SK-N-SH (cell line): Measurements from ENCODE around the gene EP400. TPM values are rescaled to one million over a fixed set of nuclear protein-coding genes. Genes with fewer than 3 reads are reported as not detected.

ENCODE experiments used
- CTCF ChIA-PET: fragments of 300-600, 350-600 bp; formaldehyde crosslinking; extraction: SDS; loops from one replicate; lab custom pipeline; 2021; lab: Yijun Ruan, JAX
- POLR2A ChIA-PET: fragments of 350-600 bp; sonication (Branson Sonifier 250); formaldehyde crosslinking; extraction: SDS; loops from one replicate; lab custom pipeline; 2020; ENCODE audit warnings: antibody characterized with exemption, inconsistent platforms; lab: Yijun Ruan, JAX
- DNase-seq: peaks from one replicate; pipeline ENCODE4 v3.0.0; 2012
- H2AFZ ChIP-seq: fragments of 200-600 bp; sonication (generic); 2 replicates; pipeline ENCODE4 v1.8.1; 2016; ENCODE audit warnings: antibody characterized with exemption, mild to moderate bottlenecking, low read depth
- H3F3A ChIP-seq: fragments of 200-600 bp; sonication (generic); replicated peaks from 2 replicates; pipeline ENCODE3; 2016; ENCODE audit warnings: antibody characterized with exemption, mild to moderate bottlenecking; ENCODE audit not compliant: insufficient read depth
- H3K27ac ChIP-seq, 2 experiments: fragments of 200-500 bp in 1 of 2; fragments of 200-600 bp in 1 of 2; sonication (Bioruptor generic) in 1 of 2; sonication (generic), shearing (Covaris generic) in 1 of 2; 2 replicates each; pipeline versions ENCODE4 v1.5.1 to v1.6.1; 2014 to 2016; ENCODE audit warnings: low read depth in 2 of 2, inconsistent platforms in 1 of 2, low read length in 1 of 2, mild to moderate bottlenecking in 1 of 2, mixed read lengths in 1 of 2
- H3K27me3 ChIP-seq: fragments of 200-600 bp; sonication (generic), shearing (Covaris generic); 2 replicates; pipeline ENCODE4 v1.6.1; 2016; ENCODE audit warnings: mixed run types; ENCODE audit not compliant: insufficient read depth
- H3K36me3 ChIP-seq, 2 experiments: fragments of 200-500 bp in 1 of 2; fragments of 200-600 bp in 1 of 2; sonication (Bioruptor generic) in 1 of 2; sonication (generic) in 1 of 2; replicated peaks in 1 of 2; 2 replicates each; pipeline versions ENCODE3 to v1.5.1; 2014 to 2016; ENCODE audit warnings: low read length in 1 of 2, mild to moderate bottlenecking in 1 of 2; ENCODE audit not compliant: insufficient read depth in 2 of 2, control insufficient read depth in 1 of 2
- H3K4me1 ChIP-seq, 2 experiments: fragments of 200-500 bp in 1 of 2; fragments of 200-600 bp in 1 of 2; sonication (Bioruptor generic) in 1 of 2; sonication (generic), shearing (Covaris generic) in 1 of 2; 2 replicates each; pipeline versions ENCODE4 v1.5.1 to v1.6.1; 2014 to 2016; ENCODE audit warnings: low read depth in 1 of 2, low read length in 1 of 2, mixed run types in 1 of 2; ENCODE audit not compliant: insufficient read depth in 2 of 2, control insufficient read depth in 1 of 2
- H3K4me2 ChIP-seq: fragments of 200-600 bp; sonication (generic), shearing (Covaris generic); 2 replicates; pipeline ENCODE4 v1.6.1; 2017; ENCODE audit warnings: mixed run types
- H3K4me3 ChIP-seq, 2 experiments: fragments of 200-500 bp in 1 of 2; fragments of 200-600 bp in 1 of 2; sonication (Bioruptor generic) in 1 of 2; sonication (generic), shearing (Covaris generic) in 1 of 2; 2 replicates each; pipeline versions ENCODE4 v1.5.1 to v1.8.1; 2014 to 2016; ENCODE audit warnings: low read depth in 2 of 2, inconsistent platforms in 1 of 2, low read length in 1 of 2, mild to moderate bottlenecking in 1 of 2, mixed read lengths in 1 of 2, moderate library complexity in 1 of 2
- H3K79me2 ChIP-seq: fragments of 200-600 bp; sonication (generic); 2 replicates; pipeline ENCODE4 v1.8.1; 2017; ENCODE audit warnings: mild to moderate bottlenecking; ENCODE audit not compliant: insufficient read depth
- H3K9ac ChIP-seq: fragments of 200-600 bp; sonication (generic); 2 replicates; pipeline ENCODE4 v1.6.1; 2017; ENCODE audit warnings: mixed run types
- H3K9me2 ChIP-seq: fragments of 200-600 bp; sonication (generic); 2 replicates; pipeline ENCODE4 v1.6.1; 2017; ENCODE audit warnings: mixed run types
- H3K9me3 ChIP-seq: fragments of 200-600 bp; sonication (generic); 2 replicates; pipeline ENCODE4 v1.6.1; 2017; ENCODE audit warnings: mixed run types, mild to moderate bottlenecking, moderate library complexity
- H4K20me1 ChIP-seq: fragments of 200-600 bp; sonication (generic); 2 replicates; pipeline ENCODE4 v1.6.1; 2017; ENCODE audit warnings: mild to moderate bottlenecking, mixed run types; ENCODE audit not compliant: insufficient read depth
- CTCF ChIP-seq: fragments of 200-600 bp; sonication (generic); IDR thresholded peaks from 2 replicates; pipeline ENCODE4 v1.6.1; 2017; ENCODE audit warnings: antibody characterized with exemption, mild to moderate bottlenecking, moderate library complexity
- EP300 ChIP-seq, 2 experiments: IDR thresholded peaks; 2 replicates each; pipeline versions ENCODE4 v1.4.0 to v1.6.1; 2012; ENCODE audit warnings: borderline replicate concordance in 1 of 2, low read depth in 1 of 2, low read length in 1 of 2
- EZH2phosphoT487 ChIP-seq: fragments of 200-600 bp; sonication (generic); IDR thresholded peaks from 2 replicates; pipeline ENCODE4 v1.6.1; 2017; ENCODE audit warnings: low read depth, mixed run types, mild to moderate bottlenecking, antibody characterized with exemption, moderate library complexity, borderline replicate concordance
- FOSL2 ChIP-seq: IDR thresholded peaks from 2 replicates; pipeline ENCODE4 v1.4.0; 2012; ENCODE audit warnings: low read depth, mild to moderate bottlenecking, moderate library complexity, borderline replicate concordance
- FOXM1 ChIP-seq: IDR thresholded peaks from 2 replicates; pipeline ENCODE4 v1.4.0; 2012; ENCODE audit warnings: low read depth, mild to moderate bottlenecking
- GABPA ChIP-seq: IDR thresholded peaks from 2 replicates; pipeline ENCODE4 v1.4.0; 2012; ENCODE audit warnings: low read depth, mild to moderate bottlenecking
- GATA2 ChIP-seq: sonication (generic); formaldehyde crosslinking; IDR thresholded peaks from 2 replicates; pipeline ENCODE4 v1.5.0; 2020; ENCODE audit warnings: mild to moderate bottlenecking, missing genetic modification reagents
- IRF3 ChIP-seq: fragments of 150-350 bp; IDR thresholded peaks from 2 replicates; pipeline ENCODE4 v1.6.1; 2016; ENCODE audit warnings: mild to moderate bottlenecking, low read depth, low read length
- MEF2A ChIP-seq: IDR thresholded peaks from 2 replicates; pipeline ENCODE4 v1.4.0; 2012; ENCODE audit warnings: low read depth, borderline replicate concordance
- MXI1 ChIP-seq: IDR thresholded peaks from 2 replicates; pipeline ENCODE4 v1.6.1; 2012; ENCODE audit warnings: mild to moderate bottlenecking, low read depth, low read length, improper control_type of control experiment
- NFIC ChIP-seq: IDR thresholded peaks from 2 replicates; pipeline ENCODE4 v1.4.0; 2012; ENCODE audit warnings: borderline replicate concordance
- RAD21 ChIP-seq: IDR thresholded peaks from 2 replicates; pipeline ENCODE4 v1.6.1; 2012; ENCODE audit warnings: mild to moderate bottlenecking, low read length
- REST ChIP-seq: IDR thresholded peaks from 2 replicates; pipeline ENCODE4 v1.6.1; 2012; ENCODE audit warnings: mild to moderate bottlenecking, low read depth, low read length, moderate library complexity
- RXRA ChIP-seq: IDR thresholded peaks from 2 replicates; pipeline ENCODE4 v1.4.0; 2012; ENCODE audit warnings: low read depth, mild to moderate bottlenecking, borderline replicate concordance
- SMC3 ChIP-seq: IDR thresholded peaks from 2 replicates; pipeline ENCODE4 v1.6.1; 2012; ENCODE audit warnings: low read depth, low read length, improper control_type of control experiment
- TAF1 ChIP-seq: IDR thresholded peaks from 2 replicates; pipeline ENCODE4 v1.6.1; 2012; ENCODE audit warnings: low read depth, mild to moderate bottlenecking, low read length, moderate library complexity, borderline replicate concordance
- TCF12 ChIP-seq: IDR thresholded peaks from 2 replicates; pipeline ENCODE4 v1.4.0; 2012
- WGBS: methylation state at CpG from one replicate; pipeline ENCODE4 v1.1.6; 2017; ENCODE audit warnings: low lambda C conversion rate; 5-methylcytosine and 5-hydroxymethylcytosine counted together
- polyA plus RNA-seq, 3 experiments: library from polyadenylated mRNA; depleted of rRNA; stranded (reverse); fragments of >200 nt; gene quantifications; 2 replicates each; pipeline ENCODE4 v1.2.3, GENCODE V29; 2012

EP400 gene
- polyA plus RNA-seq, 1 of the 3 experiments (the other 2 are of a cell fraction): 7.0 TPM

GRCh38 chr12:132118876-132119275 is 169.1 kb downstream of the EP400 start:
- H3F3A ChIP-seq: no peaks in the 10 kb centered on the region
- no peak for DNase-seq
- no peak overlapping the region for H3K4me3 ChIP-seq
- H4K20me1 ChIP-seq: no peaks in the 10 kb centered on the region
- no peak for TF ChIP-seq RAD21
- no peak for TF ChIP-seq RXRA
- no peak for TF ChIP-seq CTCF
- TF ChIP-seq MEF2A: no peak
- no peak for TF ChIP-seq EZH2phosphoT487
- no peak for TF ChIP-seq MXI1
- no peak for TF ChIP-seq GATA2 (CRISPR knock-in tag)
- H3K4me1 ChIP-seq: no peaks in the 10 kb centered on the region
- H2AFZ ChIP-seq: no peak overlapping the region
- CTCF ChIA-PET: no interaction called here
- H3K27ac ChIP-seq: no peak overlapping the region
- no peak overlapping the region for H3K9ac ChIP-seq
- H3K9me2 ChIP-seq: no peaks in the 10 kb centered on the region
- no peaks in the 10 kb centered on the region for H3K9me3 ChIP-seq
- WGBS: 98% methylated on average over 11 of the region's 22 CpGs
- H3K79me2 ChIP-seq: no peaks in the 10 kb centered on the region
- no peak overlapping the region for H3K4me2 ChIP-seq
- POLR2A ChIA-PET: no interaction called here
- no peaks in the 10 kb centered on the region for H3K27me3 ChIP-seq
- H3K36me3 ChIP-seq: peaks cover 28 to 61% of the 10 kb centered on the region in 2 experiments

- TF ChIP-seq TCF12 (no peak), FOXM1 (no peak), TAF1 (no peak), EZH2phosphoT487 (no peak), MXI1 (no peak), SMC3 (no peak), EP300 (IDR thresholded peaks at IDR 0.05; ENCODE audit: borderline replicate concordance in 1 of 2, low read depth in 1 of 2, low read length in 1 of 2) (no peak), NFIC (no peak), FOSL2 (no peak), MEF2A (no peak), REST (no peak), IRF3 (no peak), GABPA (no peak)
- TF ChIP-seq, all 33 proteins: peak for 0
- no peak overlapping the region for H3K9ac ChIP-seq
- POLR2A ChIA-PET: no interaction called here
- no peaks in the 10 kb centered on the region for H3K27me3 ChIP-seq
- H3K36me3 ChIP-seq: peaks cover 41 to 59% of the 10 kb centered on the region in 2 experiments
- H2AFZ ChIP-seq: no peak overlapping the region
- no peaks in the 10 kb centered on the region for H3K9me3 ChIP-seq
- no peaks in the 10 kb centered on the region for H3K4me1 ChIP-seq
- H3K4me2 ChIP-seq: no peak overlapping the region
- no peaks in the 10 kb centered on the region for H3F3A ChIP-seq
- no peak overlapping the region for H3K4me3 ChIP-seq
- no peak for DNase-seq
- no peak overlapping the region for H3K27ac ChIP-seq
- no peaks in the 10 kb centered on the region for H3K9me2 ChIP-seq
- H3K79me2 ChIP-seq: no peaks in the 10 kb centered on the region
- no peaks in the 10 kb centered on the region for H4K20me1 ChIP-seq
- CTCF ChIA-PET: interaction anchor here (0.7 kb wide), 1 partner anchor 9 kb away, joined by 3 read pairs; no protein-coding TSS in a partner anchor
- WGBS: 92% methylated on average over 14 of the region's 14 CpGs
Observed at GRCh38 chr12:132121283-132121682, 171.5 kb downstream of the EP400 start.
